ENCODE results near the gene MUC4. TPM values are rescaled to one million over a fixed set of nuclear protein-coding genes. Genes with fewer than 3 reads are reported as not detected.
"Not testable (repeated sequence)": the region's sequence is repeated elsewhere in the genome, so short reads cannot be mapped to it uniquely, and the experiment has no call there.

The MUC4 gene
- total and polyA plus RNA-seq, 5 donors from 2014 or later: not detected

- Histone ChIP-seq H3K9me3 (ENCODE audit: control insufficient read depth in 2 of 2, low read length in 2 of 2) (no peaks in the 10 kb centered on the region), H3K27ac (ENCODE audit: insufficient read depth, low read length, poor library complexity, severe bottlenecking) (no peak overlapping the region), H3K4me3 (ENCODE audit: low read depth, low read length) (no peak overlapping the region), H3K27me3 (ENCODE audit: control insufficient read depth, insufficient read depth, low read length) (peaks cover 4% of the 10 kb centered on the region), H3K36me3 (ENCODE audit: control insufficient read depth, insufficient read depth, low read length) (no peaks in the 10 kb centered on the region), H3K4me1 (ENCODE audit: control insufficient read depth, insufficient read depth, low read length, poor library complexity, severe bottlenecking) (no peaks in the 10 kb centered on the region)
- ATAC-seq (ENCODE audit: low read depth in 2 of 2) (no peak), DNase-seq (no peak)
- Mint-ChIP-seq H3K36me3 (no peaks in the 10 kb centered on the region), H3K4me3 (no peak overlapping the region), H3K27ac (no peak overlapping the region), H3K4me1 (peaks cover 0 to 6% (median 0%) of the 10 kb centered on the region in 4 donors), H3K9me3 (no peaks in the 10 kb centered on the region), H3K27me3 (peaks cover 20% of the 10 kb centered on the region)
Measured at GRCh38 chr3:195754141-195754540, 57.6 kb downstream of the MUC4 start.

DNA sequence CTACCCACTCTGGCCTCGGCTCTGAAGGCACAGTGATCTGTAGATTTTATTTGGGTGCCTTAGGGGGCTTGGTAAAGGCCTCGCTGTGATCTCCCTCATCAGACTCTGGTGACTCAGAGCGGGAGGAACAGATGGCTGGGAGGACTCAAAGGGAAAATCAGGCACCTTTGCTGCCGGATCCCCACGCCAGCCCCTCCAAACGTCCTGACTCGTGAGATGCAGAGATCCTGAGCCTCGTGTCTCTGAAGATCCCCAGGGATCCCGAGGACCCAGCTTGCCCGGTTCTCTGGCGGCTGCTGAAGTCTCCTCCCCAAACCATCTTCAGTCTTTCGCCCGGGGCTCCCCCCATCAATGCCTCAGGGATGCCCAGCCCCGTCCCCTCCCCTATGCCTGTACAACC lies 58.1 kb downstream of the MUC4 start:
- no peak for ATAC-seq (ENCODE audit: low read depth in 2 of 2)
- H3K27ac Mint-ChIP-seq: peak overlapping the region in 1 of 3 donors; percentile 17

GRCh38 chr3:195752546-195753331 lies 59.0 kb downstream of the MUC4 start:
- peaks cover 0 to 11% (median 11%) of the 10 kb centered on the region in 4 donors for H3K4me1 Mint-ChIP-seq
- H3K4me3 Mint-ChIP-seq: no peak overlapping the region
- no peak overlapping the region for H3K27ac Mint-ChIP-seq
- peaks cover 18% of the 10 kb centered on the region for H3K27me3 Mint-ChIP-seq
- Histone ChIP-seq H3K4me3 (ENCODE audit: low read depth, low read length) (no peak overlapping the region), H3K27me3 (ENCODE audit: control insufficient read depth, insufficient read depth, low read length) (peaks cover 3% of the 10 kb centered on the region), H3K4me1 (ENCODE audit: control insufficient read depth, insufficient read depth, low read length, poor library complexity, severe bottlenecking) (peaks cover 5% of the 10 kb centered on the region), H3K9me3 (ENCODE audit: control insufficient read depth in 2 of 2, low read length in 2 of 2) (no peaks in the 10 kb centered on the region), H3K27ac (ENCODE audit: insufficient read depth, low read length, poor library complexity, severe bottlenecking) (no peak overlapping the region), H3K36me3 (ENCODE audit: control insufficient read depth, insufficient read depth, low read length) (no peaks in the 10 kb centered on the region)
- no peaks in the 10 kb centered on the region for H3K36me3 Mint-ChIP-seq
- DNase-seq (no peak), ATAC-seq (ENCODE audit: low read depth in 2 of 2) (no peak)
- H3K9me3 Mint-ChIP-seq: no peaks in the 10 kb centered on the region

More for the DNA sequence above, 58.1 kb downstream of the MUC4 start:
- no peaks in the 10 kb centered on the region for H3K9me3 ChIP-seq (ENCODE audit: control insufficient read depth in 2 of 2, low read length in 2 of 2)
- no peaks in the 10 kb centered on the region for H3K36me3 ChIP-seq (ENCODE audit: control insufficient read depth, insufficient read depth, low read length)
- no peak overlapping the region for H3K4me3 Mint-ChIP-seq
- H3K4me1 ChIP-seq (ENCODE audit: control insufficient read depth, insufficient read depth, low read length, poor library complexity, severe bottlenecking): no peaks in the 10 kb centered on the region
- H3K36me3 Mint-ChIP-seq: no peaks in the 10 kb centered on the region
- no peaks in the 10 kb centered on the region for H3K9me3 Mint-ChIP-seq
- H3K27ac ChIP-seq (ENCODE audit: insufficient read depth, low read length, poor library complexity, severe bottlenecking): no peak overlapping the region
- DNase-seq: no peak
- no peak overlapping the region for H3K4me3 ChIP-seq (ENCODE audit: low read depth, low read length)
- peaks cover 0 to 10% (median 4%) of the 10 kb centered on the region in 4 donors for H3K4me1 Mint-ChIP-seq
- peaks cover 3% of the 10 kb centered on the region for H3K27me3 ChIP-seq (ENCODE audit: control insufficient read depth, insufficient read depth, low read length)
- H3K27me3 Mint-ChIP-seq: peaks cover 22% of the 10 kb centered on the region

GRCh38 chr3:195752066-195752465 lies 59.7 kb downstream of the MUC4 start:
- ATAC-seq (ENCODE audit: low read depth in 2 of 2): no peak
- no peaks in the 10 kb centered on the region for H3K9me3 Mint-ChIP-seq
- H3K4me3 ChIP-seq (ENCODE audit: low read depth, low read length): no peak overlapping the region

GRCh38 chr3:195751560-195751959 lies 60.2 kb downstream of the MUC4 start:
- Mint-ChIP-seq H3K36me3 (no peaks in the 10 kb centered on the region), H3K9me3 (no peaks in the 10 kb centered on the region), H3K4me3 (no peak overlapping the region), H3K4me1 (peaks cover 0 to 18% (median 9%) of the 10 kb centered on the region in 4 donors), H3K27ac (no peak overlapping the region), H3K27me3 (peaks cover 14% of the 10 kb centered on the region)
- H3K36me3 ChIP-seq (ENCODE audit: control insufficient read depth, insufficient read depth, low read length): no peaks in the 10 kb centered on the region
- H3K4me3 ChIP-seq (ENCODE audit: low read depth, low read length): no peak overlapping the region
- no peaks in the 10 kb centered on the region for H3K9me3 ChIP-seq (ENCODE audit: control insufficient read depth in 2 of 2, low read length in 2 of 2)
- H3K4me1 ChIP-seq (ENCODE audit: control insufficient read depth, insufficient read depth, low read length, poor library complexity, severe bottlenecking): peaks cover 5% of the 10 kb centered on the region
- H3K27me3 ChIP-seq (ENCODE audit: control insufficient read depth, insufficient read depth, low read length): peaks cover under 1% of the 10 kb centered on the region
- ATAC-seq (ENCODE audit: low read depth in 2 of 2) (no peak), DNase-seq (no peak)
- H3K27ac ChIP-seq (ENCODE audit: insufficient read depth, low read length, poor library complexity, severe bottlenecking): no peak overlapping the region

More at GRCh38 chr3:195752066-195752465, 59.7 kb downstream of the MUC4 start:
- Mint-ChIP-seq H3K27me3 (peaks cover 16% of the 10 kb centered on the region), H3K36me3 (no peaks in the 10 kb centered on the region), H3K4me1 (peaks cover 0 to 14% (median 11%) of the 10 kb centered on the region in 4 donors), H3K27ac (no peak overlapping the region), H3K4me3 (no peak overlapping the region)
- Histone ChIP-seq H3K4me1 (ENCODE audit: control insufficient read depth, insufficient read depth, low read length, poor library complexity, severe bottlenecking) (peaks cover 5% of the 10 kb centered on the region), H3K27me3 (ENCODE audit: control insufficient read depth, insufficient read depth, low read length) (peaks cover 3% of the 10 kb centered on the region), H3K36me3 (ENCODE audit: control insufficient read depth, insufficient read depth, low read length) (no peaks in the 10 kb centered on the region), H3K9me3 (ENCODE audit: control insufficient read depth in 2 of 2, low read length in 2 of 2) (no peaks in the 10 kb centered on the region), H3K27ac (ENCODE audit: insufficient read depth, low read length, poor library complexity, severe bottlenecking) (no peak overlapping the region)
- DNase-seq: no peak

GRCh38 chr3:195750797-195751520 lies 60.8 kb downstream of the MUC4 start:
- H3K27me3 Mint-ChIP-seq: peaks cover 12% of the 10 kb centered on the region
- DNase-seq (no peak), ATAC-seq (ENCODE audit: low read depth in 2 of 2) (no peak)
- H3K27ac ChIP-seq (ENCODE audit: insufficient read depth, low read length, poor library complexity, severe bottlenecking): no peak overlapping the region
- peaks cover 0 to 18% (median 9%) of the 10 kb centered on the region in 4 donors for H3K4me1 Mint-ChIP-seq
- no peak overlapping the region for H3K4me3 Mint-ChIP-seq
- H3K9me3 ChIP-seq (ENCODE audit: control insufficient read depth in 2 of 2, low read length in 2 of 2): no peaks in the 10 kb centered on the region
- H3K9me3 Mint-ChIP-seq: no peaks in the 10 kb centered on the region
- H3K36me3 ChIP-seq (ENCODE audit: control insufficient read depth, insufficient read depth, low read length): no peaks in the 10 kb centered on the region
- no peaks in the 10 kb centered on the region for H3K36me3 Mint-ChIP-seq
- no peak overlapping the region for H3K27ac Mint-ChIP-seq
- H3K4me3 ChIP-seq (ENCODE audit: low read depth, low read length): no peak overlapping the region
- H3K4me1 ChIP-seq (ENCODE audit: control insufficient read depth, insufficient read depth, low read length, poor library complexity, severe bottlenecking): peaks cover 5% of the 10 kb centered on the region
- H3K27me3 ChIP-seq (ENCODE audit: control insufficient read depth, insufficient read depth, low read length): peaks cover 2% of the 10 kb centered on the region

DNA sequence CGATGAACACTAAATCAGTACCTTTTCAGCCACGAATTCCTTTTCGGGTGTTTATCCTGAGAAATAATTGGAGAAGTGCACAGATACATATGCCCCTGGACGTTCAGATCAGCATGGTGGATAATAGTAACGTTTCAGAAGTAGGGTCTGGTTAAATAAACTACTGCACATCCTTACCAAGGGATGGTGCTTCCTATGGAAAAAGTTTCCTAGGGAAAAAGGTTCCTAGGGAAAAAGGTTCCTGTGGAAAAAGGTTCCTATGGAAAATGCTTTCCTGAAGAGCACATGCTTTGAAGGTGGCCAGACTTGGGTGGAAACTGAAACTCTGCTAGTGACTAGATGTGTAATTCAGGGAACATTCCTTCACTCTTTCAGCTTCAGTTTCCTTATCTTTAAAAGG lies 62.6 kb downstream of the MUC4 start:
- Mint-ChIP-seq H3K4me1 (peaks cover 0 to 18% (median 8%) of the 10 kb centered on the region in 4 donors), H3K27me3 (peaks cover 15% of the 10 kb centered on the region), H3K4me3 (peak overlapping the region in 1 of 4 donors; percentile 43)
- H3K36me3 Mint-ChIP-seq; H3K9me3 Mint-ChIP-seq; H3K27me3 ChIP-seq (ENCODE audit: control insufficient read depth, insufficient read depth, low read length); H3K27ac ChIP-seq (ENCODE audit: insufficient read depth, low read length, poor library complexity, severe bottlenecking); H3K27ac Mint-ChIP-seq; ATAC-seq (ENCODE audit: low read depth in 2 of 2); DNase-seq; H3K4me3 ChIP-seq (ENCODE audit: low read depth, low read length); H3K36me3 ChIP-seq (ENCODE audit: control insufficient read depth, insufficient read depth, low read length); H3K4me1 ChIP-seq (ENCODE audit: control insufficient read depth, insufficient read depth, low read length, poor library complexity, severe bottlenecking); H3K9me3 ChIP-seq (ENCODE audit: control insufficient read depth in 2 of 2, low read length in 2 of 2): not testable (repeated sequence)

Measured in CD4-positive, CD25-positive, alpha-beta regulatory T cell (primary cell).